Measurements from ENCODE around the gene AARS2.
A peak's percentile ranks its signal among the peaks of the same experiment; 100 is the strongest.

AARS2 gene

GRCh38 chr6:44261581-44261980 is 51.6 kb downstream of the AARS2 start:
- no peak overlapping the region for H3K9ac ChIP-seq (ENCODE audit: low read depth, low read length, poor library complexity)
- no peak overlapping the region for H3K27ac ChIP-seq (replicated peaks; ENCODE audit: low read length)
- peaks cover 20 to 23% of the 10 kb centered on the region in 2 donors for H3K4me1 ChIP-seq (ENCODE audit: control insufficient read depth in 2 of 2, insufficient read depth in 1 of 2, low read depth in 1 of 2, low read length in 2 of 2)
- H2BK5ac ChIP-seq (ENCODE audit: low read length): no peak overlapping the region
- no peak overlapping the region for H2BK15ac ChIP-seq (ENCODE audit: low read length)
- H3K79me1 ChIP-seq (ENCODE audit: low read depth, low read length): peaks cover 2% of the 10 kb centered on the region
- H3K4ac ChIP-seq (ENCODE audit: low read length): no peak overlapping the region
- no peak overlapping the region for H2AK5ac ChIP-seq (ENCODE audit: low read depth, low read length)
- H3K23ac ChIP-seq (ENCODE audit: low read depth, low read length, poor library complexity): peak overlapping the region; percentile 37
- peaks cover 14 to 49% of the 10 kb centered on the region in 2 donors for H3K36me3 ChIP-seq (replicated peaks in 1 of 2; ENCODE audit: control insufficient read depth in 2 of 2, insufficient read depth in 2 of 2, low read length in 2 of 2)
- H2AFZ ChIP-seq (ENCODE audit: low read length): no peak overlapping the region
- no peak overlapping the region for H4K8ac ChIP-seq (ENCODE audit: low read depth, low read length)
- H3K18ac ChIP-seq (ENCODE audit: low read length): no peak overlapping the region
- no peak overlapping the region for H3K4me2 ChIP-seq (ENCODE audit: insufficient read depth, low read length, poor library complexity, severe bottlenecking)
- no peak overlapping the region for H2BK120ac ChIP-seq (ENCODE audit: low read depth, low read length)
- H3K14ac ChIP-seq (ENCODE audit: low read length): no peak overlapping the region
- H3K9me3 ChIP-seq (replicated peaks in 1 of 2; ENCODE audit: control insufficient read depth in 2 of 2, insufficient read depth in 1 of 2, low read depth in 1 of 2, low read length in 2 of 2): no peaks in the 10 kb centered on the region
- no peak overlapping the region for H4K91ac ChIP-seq (ENCODE audit: low read depth, low read length, poor library complexity)
- H3K27me3 ChIP-seq (ENCODE audit: control insufficient read depth in 3 of 3, insufficient read depth in 3 of 3, low read depth in 1 of 3, low read length in 3 of 3): no peaks in the 10 kb centered on the region
- DNase-seq (ENCODE audit: low spot score): no peak
- H3K4me3 ChIP-seq (ENCODE audit: low read length in 2 of 2): no peak overlapping the region
- no CpG with 5 or more reads among the region's 8 CpGs for WGBS, 2 donors (ENCODE audit: extremely low coverage in 2 of 2, insufficient read length in 2 of 2, insufficient replicate concordance in 1 of 2)
- H2BK12ac ChIP-seq (ENCODE audit: low read length): no peak overlapping the region

- Histone ChIP-seq H3K4me2 (ENCODE audit: insufficient read depth, low read length, poor library complexity, severe bottlenecking) (no peak overlapping the region), H2AK5ac (ENCODE audit: low read depth, low read length) (no peak overlapping the region), H3K9me3 (replicated peaks in 1 of 2; ENCODE audit: control insufficient read depth in 2 of 2, insufficient read depth in 1 of 2, low read depth in 1 of 2, low read length in 2 of 2) (no peaks in the 10 kb centered on the region), H3K27ac (replicated peaks; ENCODE audit: low read length) (no peak overlapping the region), H3K4me1 (ENCODE audit: control insufficient read depth in 2 of 2, insufficient read depth in 1 of 2, low read depth in 1 of 2, low read length in 2 of 2) (peaks cover 29% of the 10 kb centered on the region in 2 donors), H3K18ac (ENCODE audit: low read length) (no peak overlapping the region), H2BK120ac (ENCODE audit: low read depth, low read length) (no peak overlapping the region), H3K23ac (ENCODE audit: low read depth, low read length, poor library complexity) (no peak overlapping the region), H3K79me1 (ENCODE audit: low read depth, low read length) (peaks cover 2% of the 10 kb centered on the region), H2AFZ (ENCODE audit: low read length) (no peak overlapping the region), H3K27me3 (ENCODE audit: control insufficient read depth in 3 of 3, insufficient read depth in 3 of 3, low read depth in 1 of 3, low read length in 3 of 3) (no peaks in the 10 kb centered on the region), H3K4me3 (ENCODE audit: low read length in 2 of 2) (no peak overlapping the region), H4K91ac (ENCODE audit: low read depth, low read length, poor library complexity) (no peak overlapping the region), H4K8ac (ENCODE audit: low read depth, low read length) (no peak overlapping the region), H2BK15ac (ENCODE audit: low read length) (no peak overlapping the region), H2BK5ac (ENCODE audit: low read length) (no peak overlapping the region), H3K36me3 (replicated peaks in 1 of 2; ENCODE audit: control insufficient read depth in 2 of 2, insufficient read depth in 2 of 2, low read length in 2 of 2) (peaks cover 16 to 54% of the 10 kb centered on the region in 2 donors), H3K4ac (ENCODE audit: low read length) (no peak overlapping the region), H2BK12ac (ENCODE audit: low read length) (no peak overlapping the region), H3K14ac (ENCODE audit: low read length) (no peak overlapping the region), H3K9ac (ENCODE audit: low read depth, low read length, poor library complexity) (no peak overlapping the region)
- WGBS, 2 donors (ENCODE audit: extremely low coverage in 2 of 2, insufficient read length in 2 of 2, insufficient replicate concordance in 1 of 2): no CpG with 5 or more reads among the region's 6 CpGs
- no peak for DNase-seq (ENCODE audit: low spot score)
Measured at GRCh38 chr6:44260451-44261297, 52.5 kb downstream of the AARS2 start.

DNA sequence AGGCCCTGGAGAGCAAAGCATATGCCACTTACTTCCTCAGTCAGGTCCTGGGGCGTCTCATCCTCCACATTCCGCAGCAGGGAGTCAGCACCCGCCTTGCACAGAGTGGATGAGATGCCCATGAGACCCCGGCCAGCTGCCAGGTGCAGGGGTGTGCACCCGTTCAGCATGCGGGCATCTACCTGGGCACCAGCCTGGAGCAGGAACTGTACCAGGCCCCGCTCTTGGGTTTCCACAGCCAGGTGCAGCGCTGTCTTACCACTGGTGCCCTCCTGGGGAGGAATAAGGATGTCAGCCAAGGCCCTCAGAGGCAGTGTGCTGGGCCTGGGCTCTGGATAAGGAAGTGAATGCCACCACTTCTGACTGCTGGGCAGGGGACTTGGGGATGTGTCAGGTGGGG is 53.1 kb downstream of the AARS2 start:
- H3K79me1 ChIP-seq (ENCODE audit: low read depth, low read length): peaks cover 2% of the 10 kb centered on the region
- no peak overlapping the region for H3K4ac ChIP-seq (ENCODE audit: low read length)
- no peak overlapping the region for H4K91ac ChIP-seq (ENCODE audit: low read depth, low read length, poor library complexity)
- H3K14ac ChIP-seq (ENCODE audit: low read length): no peak overlapping the region
- no peak overlapping the region for H4K8ac ChIP-seq (ENCODE audit: low read depth, low read length)
- H3K18ac ChIP-seq (ENCODE audit: low read length): no peak overlapping the region
- H2BK5ac ChIP-seq (ENCODE audit: low read length): no peak overlapping the region
- peaks cover 21 to 61% of the 10 kb centered on the region in 2 donors for H3K36me3 ChIP-seq (replicated peaks in 1 of 2; ENCODE audit: control insufficient read depth in 2 of 2, insufficient read depth in 2 of 2, low read length in 2 of 2)
- no peak overlapping the region for H2BK12ac ChIP-seq (ENCODE audit: low read length)
- H3K9me3 ChIP-seq (replicated peaks in 1 of 2; ENCODE audit: control insufficient read depth in 2 of 2, insufficient read depth in 1 of 2, low read depth in 1 of 2, low read length in 2 of 2): no peaks in the 10 kb centered on the region
- no peak overlapping the region for H2AK5ac ChIP-seq (ENCODE audit: low read depth, low read length)
- H3K23ac ChIP-seq (ENCODE audit: low read depth, low read length, poor library complexity): peak overlapping the region; percentile 14
- no peak for DNase-seq (ENCODE audit: low spot score)
- no peak overlapping the region for H2AFZ ChIP-seq (ENCODE audit: low read length)
- H2BK15ac ChIP-seq (ENCODE audit: low read length): no peak overlapping the region
- no peak overlapping the region for H3K27ac ChIP-seq (replicated peaks; ENCODE audit: low read length)
- no peak overlapping the region for H3K4me3 ChIP-seq (ENCODE audit: low read length in 2 of 2)
- H2BK120ac ChIP-seq (ENCODE audit: low read depth, low read length): no peak overlapping the region
- peaks cover 30% of the 10 kb centered on the region in 2 donors for H3K4me1 ChIP-seq (ENCODE audit: control insufficient read depth in 2 of 2, insufficient read depth in 1 of 2, low read depth in 1 of 2, low read length in 2 of 2)
- no peak overlapping the region for H3K4me2 ChIP-seq (ENCODE audit: insufficient read depth, low read length, poor library complexity, severe bottlenecking)
- H3K27me3 ChIP-seq (ENCODE audit: control insufficient read depth in 3 of 3, insufficient read depth in 3 of 3, low read depth in 1 of 3, low read length in 3 of 3): no peaks in the 10 kb centered on the region
- H3K9ac ChIP-seq (ENCODE audit: low read depth, low read length, poor library complexity): no peak overlapping the region
- WGBS, 2 donors (ENCODE audit: extremely low coverage in 2 of 2, insufficient read length in 2 of 2, insufficient replicate concordance in 1 of 2): no CpG with 5 or more reads among the region's 8 CpGs

DNA sequence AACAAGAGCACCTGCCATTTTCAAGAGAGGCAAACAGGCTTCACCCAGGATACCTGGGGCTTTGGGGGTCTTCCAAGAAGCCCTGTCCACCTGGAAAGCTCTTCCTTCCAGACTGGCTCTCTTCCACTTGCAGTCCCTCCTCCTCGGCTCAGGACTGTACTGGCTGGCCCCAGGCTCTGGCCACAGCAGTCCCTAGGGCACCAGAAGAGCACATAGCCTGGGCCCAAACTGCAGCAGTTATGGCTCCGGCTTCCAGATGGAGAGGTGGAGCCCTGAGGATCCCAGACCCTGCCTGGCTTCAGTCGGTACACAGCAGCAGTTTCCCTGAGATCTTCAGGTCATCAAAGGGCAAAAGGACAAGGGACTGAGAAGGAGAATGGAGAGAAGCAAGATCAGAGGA is 54.2 kb downstream of the AARS2 start:
- no CpG with 5 or more reads among the region's 3 CpGs for WGBS, 2 donors (ENCODE audit: extremely low coverage in 2 of 2, insufficient read length in 2 of 2, insufficient replicate concordance in 1 of 2)
- no peak overlapping the region for H4K91ac ChIP-seq (ENCODE audit: low read depth, low read length, poor library complexity)
- H2BK12ac ChIP-seq (ENCODE audit: low read length): no peak overlapping the region
- H3K14ac ChIP-seq (ENCODE audit: low read length): no peak overlapping the region
- H3K27me3 ChIP-seq (ENCODE audit: control insufficient read depth in 3 of 3, insufficient read depth in 3 of 3, low read depth in 1 of 3, low read length in 3 of 3): no peaks in the 10 kb centered on the region
- no peaks in the 10 kb centered on the region for H3K79me1 ChIP-seq (ENCODE audit: low read depth, low read length)
- DNase-seq (ENCODE audit: low spot score): no peak
- no peak overlapping the region for H2BK5ac ChIP-seq (ENCODE audit: low read length)
- H4K8ac ChIP-seq (ENCODE audit: low read depth, low read length): no peak overlapping the region
- no peak overlapping the region for H3K4ac ChIP-seq (ENCODE audit: low read length)
- peaks cover 31 to 72% of the 10 kb centered on the region in 2 donors for H3K36me3 ChIP-seq (replicated peaks in 1 of 2; ENCODE audit: control insufficient read depth in 2 of 2, insufficient read depth in 2 of 2, low read length in 2 of 2)
- no peak overlapping the region for H3K18ac ChIP-seq (ENCODE audit: low read length)
- H3K4me2 ChIP-seq (ENCODE audit: insufficient read depth, low read length, poor library complexity, severe bottlenecking): no peak overlapping the region
- H3K9me3 ChIP-seq (replicated peaks in 1 of 2; ENCODE audit: control insufficient read depth in 2 of 2, insufficient read depth in 1 of 2, low read depth in 1 of 2, low read length in 2 of 2): no peaks in the 10 kb centered on the region
- H2AFZ ChIP-seq (ENCODE audit: low read length): no peak overlapping the region
- H2BK120ac ChIP-seq (ENCODE audit: low read depth, low read length): no peak overlapping the region
- peaks cover 22 to 24% of the 10 kb centered on the region in 2 donors for H3K4me1 ChIP-seq (ENCODE audit: control insufficient read depth in 2 of 2, insufficient read depth in 1 of 2, low read depth in 1 of 2, low read length in 2 of 2)
- no peak overlapping the region for H2AK5ac ChIP-seq (ENCODE audit: low read depth, low read length)
- no peak overlapping the region for H3K23ac ChIP-seq (ENCODE audit: low read depth, low read length, poor library complexity)
- H2BK15ac ChIP-seq (ENCODE audit: low read length): no peak overlapping the region
- H3K9ac ChIP-seq (ENCODE audit: low read depth, low read length, poor library complexity): no peak overlapping the region
- no peak overlapping the region for H3K27ac ChIP-seq (replicated peaks; ENCODE audit: low read length)
- no peak overlapping the region for H3K4me3 ChIP-seq (ENCODE audit: low read length in 2 of 2)

All from neuronal stem cell (in vitro differentiated cells).